Upper lobe of left lung (tissue), 4 donors: Measurements from ENCODE around the gene ASIC2.

ENCODE experiments used
- EP300 ChIP-seq, 4 donors: sonication (generic); formaldehyde crosslinking; IDR thresholded peaks; one replicate each; pipeline ENCODE4 v1.5.1; 2017; ENCODE audit warnings: antibody characterized with exemption in 4 of 4, control low read depth in 2 of 4
- POLR2A ChIP-seq, 4 donors: fragments of 450-650 bp; IDR thresholded peaks; one replicate each; pipeline ENCODE4 v1.5.1; 2016 to 2017; ENCODE audit warnings: antibody characterized with exemption in 4 of 4, mild to moderate bottlenecking in 2 of 4
- POLR2AphosphoS5 ChIP-seq, 2 donors: sonication (generic); formaldehyde crosslinking; IDR thresholded peaks; one replicate each; pipeline ENCODE4 v1.5.1; 2017; ENCODE audit warnings: antibody characterized with exemption in 2 of 2
- TF ChIP-seq, protein P1 (sequence below), 6 experiments: fragments of 450-650 bp in 4 of 6; fragments of 200-600 bp in 2 of 6; sonication (generic) in 2 of 6; IDR thresholded peaks; one replicate each; pipeline ENCODE4 v1.5.1; 2016 to 2019; ENCODE audit warnings: antibody characterized with exemption in 6 of 6

DNA sequence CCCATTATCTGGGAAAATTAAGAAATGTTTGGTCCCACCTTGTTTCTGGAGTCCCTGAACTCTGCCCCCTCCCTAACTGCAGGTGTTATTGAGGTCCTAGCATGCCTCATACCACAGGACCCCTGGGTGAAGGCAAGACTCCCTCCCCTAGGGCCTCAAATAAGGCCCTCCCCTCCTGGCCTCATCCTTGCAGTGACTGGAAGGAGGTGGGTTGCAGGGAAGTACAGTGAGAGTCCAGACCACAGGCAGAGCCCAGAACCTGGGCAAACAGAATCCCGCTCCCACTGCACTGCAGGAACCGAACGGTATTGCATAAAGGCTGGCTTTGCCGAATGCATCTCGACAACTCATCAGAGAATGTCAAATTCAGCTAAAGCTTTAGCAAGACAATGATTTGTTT is 126.6 kb downstream of the ASIC2 start:
- TF ChIP-seq, protein P1, sequence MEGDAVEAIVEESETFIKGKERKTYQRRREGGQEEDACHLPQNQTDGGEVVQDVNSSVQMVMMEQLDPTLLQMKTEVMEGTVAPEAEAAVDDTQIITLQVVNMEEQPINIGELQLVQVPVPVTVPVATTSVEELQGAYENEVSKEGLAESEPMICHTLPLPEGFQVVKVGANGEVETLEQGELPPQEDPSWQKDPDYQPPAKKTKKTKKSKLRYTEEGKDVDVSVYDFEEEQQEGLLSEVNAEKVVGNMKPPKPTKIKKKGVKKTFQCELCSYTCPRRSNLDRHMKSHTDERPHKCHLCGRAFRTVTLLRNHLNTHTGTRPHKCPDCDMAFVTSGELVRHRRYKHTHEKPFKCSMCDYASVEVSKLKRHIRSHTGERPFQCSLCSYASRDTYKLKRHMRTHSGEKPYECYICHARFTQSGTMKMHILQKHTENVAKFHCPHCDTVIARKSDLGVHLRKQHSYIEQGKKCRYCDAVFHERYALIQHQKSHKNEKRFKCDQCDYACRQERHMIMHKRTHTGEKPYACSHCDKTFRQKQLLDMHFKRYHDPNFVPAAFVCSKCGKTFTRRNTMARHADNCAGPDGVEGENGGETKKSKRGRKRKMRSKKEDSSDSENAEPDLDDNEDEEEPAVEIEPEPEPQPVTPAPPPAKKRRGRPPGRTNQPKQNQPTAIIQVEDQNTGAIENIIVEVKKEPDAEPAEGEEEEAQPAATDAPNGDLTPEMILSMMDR (IDR thresholded peaks at IDR 0.05), result no peak
- TF ChIP-seq EP300 (IDR thresholded peaks at IDR 0.05) (no peak), POLR2AphosphoS5 (IDR thresholded peaks at IDR 0.05) (no peak), POLR2A (IDR thresholded peaks at IDR 0.05) (no peak)
